GM13976 (cell line): ENCODE results near the gene NEAT1.
"Not testable (repeated sequence)": the region's sequence is repeated elsewhere in the genome, so short reads cannot be mapped to it uniquely, and the experiment has no call there.

Experiments
- DNase-seq: peaks from one replicate; pipeline ENCODE4 v3.0.0; 2012; ENCODE audit warnings: low spot score
- CTCF ChIP-seq: IDR thresholded peaks from 2 replicates; pipeline ENCODE4 v1.5.1; 2012; ENCODE audit warnings: borderline replicate concordance, mild to moderate bottlenecking; ENCODE audit not compliant: insufficient read depth; ENCODE audit errors: extremely low read depth, missing control alignments, control extremely low read depth
- in situ Hi-C: fragments of 300-500 bp; cut with MboI; formaldehyde crosslinking; loops from one replicate; pipeline ENCODE4 v1.12.0; 2022; ENCODE audit warnings: low sequenced_read_pairs, mixed read lengths, inconsistent platforms; ENCODE audit not compliant: unreplicated experiment

Gene NEAT1

GRCh38 chr11:65468874-65469333 is 46.3 kb downstream of the NEAT1 start:
- in situ Hi-C loops, result no loop called here
- DNase-seq, result peak; percentile 83
- peak; percentile 74 for TF ChIP-seq CTCF

GRCh38 chr11:65470433-65471049 is 47.9 kb downstream of the NEAT1 start:
- in situ Hi-C loops, result no loop called here
- DNase-seq, result no peak
- TF ChIP-seq CTCF, result no peak

- DNase-seq, result peak; percentile 57
- in situ Hi-C loops, result no loop called here
- peak; percentile 56 for TF ChIP-seq CTCF
Measured at GRCh38 chr11:65471447-65471891, 48.9 kb downstream of the NEAT1 start.

GRCh38 chr11:65472588-65473277 is 50.1 kb downstream of the NEAT1 start:
- in situ Hi-C loops, DNase-seq: not testable (repeated sequence)

- DNase-seq, result no peak
- no peak for TF ChIP-seq CTCF
- in situ Hi-C loops, result no loop called here
Measured at GRCh38 chr11:65473278-65473860, 50.8 kb downstream of the NEAT1 start.

GRCh38 chr11:65474864-65475263 is 52.3 kb downstream of the NEAT1 start:
- in situ Hi-C loops, result no loop called here

More at GRCh38 chr11:65474864-65475263, 52.3 kb downstream of the NEAT1 start:
- TF ChIP-seq CTCF, result no peak
- DNase-seq, result no peak
